OCI-LY1 (cell line): ENCODE results near the gene MRPL22.

Experiments used
- H2AFZ ChIP-seq: fragments of 200-600 bp; sonication (generic), shearing (Covaris generic); 2 replicates; pipeline ENCODE4 v1.6.0; 2014; ENCODE audit warnings: antibody characterized with exemption, mild to moderate bottlenecking, low read length
- H3F3A ChIP-seq: fragments of 200-600 bp; sonication (generic), shearing (Covaris generic); 2 replicates; pipeline ENCODE4 v1.6.0; 2014; ENCODE audit warnings: mild to moderate bottlenecking, antibody characterized with exemption, low read length, moderate library complexity; ENCODE audit not compliant: insufficient read depth
- H3K27ac ChIP-seq: fragments of 200-600 bp; sonication (generic); 2 replicates; pipeline ENCODE4 v1.5.1; 2014; ENCODE audit warnings: low read length, mixed run types, mild to moderate bottlenecking, low read depth; ENCODE audit not compliant: poor library complexity, severe bottlenecking
- H3K27me3 ChIP-seq: fragments of 200-600 bp; sonication (generic); 2 replicates; pipeline ENCODE4 v1.6.0; 2014; ENCODE audit warnings: antibody characterized with exemption, mild to moderate bottlenecking, low read length, moderate library complexity; ENCODE audit not compliant: insufficient read depth
- H3K36me3 ChIP-seq: fragments of 200-600 bp; sonication (generic); 2 replicates; pipeline ENCODE4 v1.6.1; 2014; ENCODE audit warnings: mild to moderate bottlenecking, antibody characterized with exemption, low read length, moderate library complexity, mixed read lengths; ENCODE audit not compliant: insufficient read depth
- H3K4me1 ChIP-seq: fragments of 200-600 bp; sonication (generic); 2 replicates; pipeline ENCODE4 v1.5.1; 2014; ENCODE audit warnings: mild to moderate bottlenecking, low read length, moderate library complexity; ENCODE audit not compliant: insufficient read depth, severe bottlenecking
- H3K4me2 ChIP-seq: fragments of 200-600 bp; sonication (generic), shearing (Covaris generic); 2 replicates; pipeline ENCODE4 v1.6.1; 2014; ENCODE audit warnings: low read length
- H3K4me3 ChIP-seq: fragments of 200-600 bp; sonication (generic); 2 replicates; pipeline ENCODE4 v1.5.1; 2014; ENCODE audit warnings: low read length, low read depth, mild to moderate bottlenecking, mixed read lengths; ENCODE audit not compliant: poor library complexity, severe bottlenecking
- H3K79me2 ChIP-seq: fragments of 200-600 bp; shearing (Covaris generic); 2 replicates; pipeline ENCODE4 v1.6.1; 2016; ENCODE audit warnings: mixed run types, low read length, mixed read lengths; ENCODE audit not compliant: insufficient read depth
- H3K9ac ChIP-seq: fragments of 200-600 bp; sonication (generic), shearing (Covaris generic); 2 replicates; pipeline ENCODE4 v1.6.1; 2014; ENCODE audit warnings: mild to moderate bottlenecking, low read length, mixed read lengths
- H3K9me2 ChIP-seq: fragments of 200-600 bp; sonication (generic), shearing (Covaris generic); 2 replicates; pipeline ENCODE4 v1.6.1; 2014; ENCODE audit warnings: low read depth, mild to moderate bottlenecking, low read length, mixed read lengths
- H3K9me3 ChIP-seq: fragments of 200-600 bp; shearing (Covaris generic); 2 replicates; pipeline ENCODE4 v1.6.1; 2014; ENCODE audit warnings: low read length, mixed read lengths
- H4K20me1 ChIP-seq: fragments of 200-600 bp; sonication (generic), shearing (Covaris generic); 2 replicates; pipeline ENCODE4 v1.6.0; 2016; ENCODE audit warnings: mild to moderate bottlenecking, low read length; ENCODE audit not compliant: insufficient read depth
- CTCF ChIP-seq: fragments of 200-600 bp; sonication (generic), shearing (Covaris generic); IDR thresholded peaks from 2 replicates; pipeline ENCODE4 v1.5.1; 2017; ENCODE audit warnings: mild to moderate bottlenecking, antibody characterized with exemption, low read length, moderate library complexity, mixed read lengths
- EZH2 ChIP-seq: fragments of 200-600 bp; sonication (generic), shearing (Covaris generic); IDR thresholded peaks from 2 replicates; pipeline ENCODE4 v1.8.0; 2017; ENCODE audit warnings: borderline replicate concordance, mixed run types, mild to moderate bottlenecking, antibody characterized with exemption, low read length, moderate library complexity, mixed read lengths

The MRPL22 gene

GRCh38 chr5:155008669-155009068 is 67.8 kb downstream of the MRPL22 start:
- H3K4me2 ChIP-seq: no peak overlapping the region
- H3K9me3 ChIP-seq: no peaks in the 10 kb centered on the region
- H3F3A ChIP-seq: no peaks in the 10 kb centered on the region
- TF ChIP-seq EZH2 (no peak), CTCF (no peak)
- no peak overlapping the region for H2AFZ ChIP-seq
- H3K9ac ChIP-seq: no peak overlapping the region
- H3K9me2 ChIP-seq: no peaks in the 10 kb centered on the region
- no peaks in the 10 kb centered on the region for H3K36me3 ChIP-seq
- no peak overlapping the region for H3K4me3 ChIP-seq
- H3K4me1 ChIP-seq: no peaks in the 10 kb centered on the region
- no peak overlapping the region for H3K27ac ChIP-seq
- no peaks in the 10 kb centered on the region for H4K20me1 ChIP-seq
- H3K27me3 ChIP-seq: no peaks in the 10 kb centered on the region
- no peaks in the 10 kb centered on the region for H3K79me2 ChIP-seq

- H3K4me3 ChIP-seq: no peak overlapping the region
- TF ChIP-seq EZH2 (no peak), CTCF (no peak)
These were observed 70.0 kb downstream of the MRPL22 start for GRCh38 chr5:155010881-155011280.

GRCh38 chr5:155013526-155013925 is 72.7 kb downstream of the MRPL22 start, which contains the start of gene KIF4B:
TSS of gene KIF4B (plus strand) at chr5:155013755. CDS start at chr5:155013860, 105 bp downstream.
- TF ChIP-seq CTCF (no peak), EZH2 (no peak)

More at GRCh38 chr5:155010881-155011280, 70.0 kb downstream of the MRPL22 start:
- Histone ChIP-seq H2AFZ (no peak overlapping the region), H3K27ac (no peak overlapping the region), H3K9me2 (no peaks in the 10 kb centered on the region), H3K9ac (no peak overlapping the region), H3K9me3 (no peaks in the 10 kb centered on the region), H3K36me3 (no peaks in the 10 kb centered on the region), H4K20me1 (no peaks in the 10 kb centered on the region), H3K4me2 (no peak overlapping the region), H3K79me2 (no peaks in the 10 kb centered on the region), H3K4me1 (no peaks in the 10 kb centered on the region), H3K27me3 (no peaks in the 10 kb centered on the region), H3F3A (no peaks in the 10 kb centered on the region)

More at GRCh38 chr5:155013526-155013925, 72.7 kb downstream of the MRPL22 start, which contains the start of gene KIF4B:
- Histone ChIP-seq H3K79me2 (no peaks in the 10 kb centered on the region), H3K27me3 (no peaks in the 10 kb centered on the region), H3K36me3 (no peaks in the 10 kb centered on the region), H3K4me3 (no peak within 1 kb of the TSS), H3F3A (no peaks in the 10 kb centered on the region), H3K27ac (no peak within 1 kb of the TSS), H3K4me2 (no peak within 1 kb of the TSS), H4K20me1 (no peaks in the 10 kb centered on the region), H3K9ac (no peak within 1 kb of the TSS), H2AFZ (no peak within 1 kb of the TSS), H3K4me1 (no peaks in the 10 kb centered on the region), H3K9me3 (no peaks in the 10 kb centered on the region), H3K9me2 (no peaks in the 10 kb centered on the region)
